Endodermal cell (in vitro differentiated cells): Measurements from ENCODE around the gene OBSCN. TPM values are rescaled to one million over a fixed set of nuclear protein-coding genes. Genes with fewer than 3 reads are reported as not detected.

ENCODE experiments used
- DNase-seq: peaks from one replicate; pipeline ENCODE4 v3.0.0-alpha.2; 2017
- H3K27ac ChIP-seq: 2 replicates; pipeline ENCODE4 v1.5.1; 2013; ENCODE audit warnings: mild to moderate bottlenecking, low read depth, low read length, moderate library complexity
- H3K27me3 ChIP-seq: 2 replicates; pipeline ENCODE4 v1.6.1; 2013; ENCODE audit warnings: mild to moderate bottlenecking, low read length, moderate library complexity; ENCODE audit not compliant: insufficient read depth, control insufficient read depth, poor library complexity, severe bottlenecking
- H3K36me3 ChIP-seq: 2 replicates; pipeline ENCODE4 v1.7.0; 2013; ENCODE audit warnings: mild to moderate bottlenecking, low read length, moderate library complexity; ENCODE audit not compliant: control insufficient read depth, insufficient read depth
- H3K4me1 ChIP-seq: one replicate; pipeline ENCODE4 v1.7.0; 2013; ENCODE audit warnings: low read length; ENCODE audit not compliant: control insufficient read depth, insufficient read depth
- H3K4me3 ChIP-seq: 2 replicates; pipeline ENCODE4 v1.5.1; 2013; ENCODE audit warnings: mild to moderate bottlenecking, low read length, moderate library complexity
- H3K9ac ChIP-seq: 2 replicates; pipeline ENCODE4 v1.6.1; 2013; ENCODE audit warnings: mild to moderate bottlenecking, low read length, moderate library complexity; ENCODE audit not compliant: poor library complexity, severe bottlenecking; ENCODE audit errors: extremely low read depth
- H3K9me3 ChIP-seq: 2 replicates; pipeline ENCODE4 v1.6.1; 2013; ENCODE audit warnings: mild to moderate bottlenecking, low read length, moderate library complexity; ENCODE audit not compliant: control insufficient read depth
- H3K27ac Mint-ChIP-seq: 2 replicates; pipeline ENCODE4 v1.8.0; 2020; ENCODE audit warnings: mixed read lengths
- H3K27me3 Mint-ChIP-seq: 2 replicates; pipeline ENCODE4 v1.8.0; 2021; ENCODE audit warnings: mild to moderate bottlenecking, mixed read lengths; ENCODE audit not compliant: insufficient read depth
- H3K36me3 Mint-ChIP-seq: 2 replicates; pipeline ENCODE4 v1.8.0; 2020; ENCODE audit warnings: low read depth, mixed read lengths
- H3K4me1 Mint-ChIP-seq: 2 replicates; pipeline ENCODE4 v1.8.0; 2020; ENCODE audit warnings: mixed read lengths
- H3K4me3 Mint-ChIP-seq: 2 replicates; pipeline ENCODE4 v1.8.0; 2020; ENCODE audit warnings: mild to moderate bottlenecking, moderate library complexity, mixed read lengths
- H3K9me3 Mint-ChIP-seq: 2 replicates; pipeline ENCODE4 v1.8.0; 2020; ENCODE audit warnings: mild to moderate bottlenecking, mixed read lengths
- CTCF ChIP-seq: fragments of 200-600 bp; sonication (generic); conservative IDR thresholded peaks from 2 replicates; pipeline ENCODE4 v1.5.0; 2021; ENCODE audit warnings: antibody characterized with exemption, mild to moderate bottlenecking
- WGBS, 2 experiments: methylation state at CpG; one replicate each; pipeline versions ENCODE4 v1.1.5 to v1.1.7; 2013; ENCODE audit warnings: missing lambda C conversion rate in 2 of 2, mixed read lengths in 1 of 2; ENCODE audit not compliant: insufficient coverage in 1 of 2, insufficient read length in 1 of 2; 5-methylcytosine and 5-hydroxymethylcytosine counted together
- total RNA-seq, 2 donors: library from RNA; stranded (reverse); fragmentation: NEBNext Ultra II Directional in 1 of 2; extraction: Animal tissue kit (Norgen Biotek cat#: 25700) in 1 of 2; gene quantifications; 2 replicates in 1 of 2; 3 replicates in 1 of 2; pipeline ENCODE4 v1.2.1, GENCODE V29; 2021

OBSCN gene
- total RNA-seq, 2 donors from 2014 or later, result 53.7 to 68.9 TPM

GRCh38 chr1:228317891-228318810, 110.3 kb downstream of the OBSCN start:
- H3K4me3 ChIP-seq, result no peak overlapping the region
- no peaks in the 10 kb centered on the region for H3K27me3 ChIP-seq
- peaks cover 24% of the 10 kb centered on the region for H3K36me3 Mint-ChIP-seq
- no peak overlapping the region for H3K4me3 Mint-ChIP-seq
- no peak overlapping the region for H3K9ac ChIP-seq
- H3K27ac ChIP-seq, result no peak overlapping the region
- no peak overlapping the region for H3K27ac Mint-ChIP-seq
- H3K4me1 ChIP-seq, result no peaks in the 10 kb centered on the region
- 93 to 99% methylated on average over 8 to 16 of the region's 16 CpGs for WGBS, 2 experiments
- no peaks in the 10 kb centered on the region for H3K27me3 Mint-ChIP-seq
- no peak for DNase-seq
- peaks cover 28% of the 10 kb centered on the region for H3K36me3 ChIP-seq
- TF ChIP-seq CTCF, result no peak
- no peaks in the 10 kb centered on the region for H3K4me1 Mint-ChIP-seq
- H3K9me3 Mint-ChIP-seq, result no peaks in the 10 kb centered on the region
- H3K9me3 ChIP-seq, result peaks cover under 1% of the 10 kb centered on the region

DNA sequence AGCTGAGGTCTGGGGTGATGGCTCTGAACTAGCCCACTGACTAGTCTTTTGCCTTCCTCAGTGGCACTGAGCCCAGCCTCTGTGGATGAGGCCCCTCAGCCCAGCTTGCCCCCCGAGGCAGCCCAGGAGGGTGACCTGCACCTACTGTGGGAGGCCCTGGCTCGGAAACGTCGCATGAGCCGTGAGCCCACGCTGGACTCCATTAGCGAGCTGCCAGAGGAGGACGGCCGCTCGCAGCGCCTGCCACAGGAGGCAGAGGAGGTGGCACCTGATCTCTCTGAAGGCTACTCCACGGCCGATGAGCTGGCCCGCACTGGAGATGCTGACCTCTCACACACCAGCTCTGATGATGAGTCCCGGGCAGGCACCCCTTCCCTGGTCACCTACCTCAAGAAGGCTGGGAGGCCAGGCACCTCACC, 111.0 kb downstream of the OBSCN start:
- Mint-ChIP-seq H3K4me3 (no peak overlapping the region), H3K27ac (no peak overlapping the region), H3K9me3 (no peaks in the 10 kb centered on the region), H3K4me1 (no peaks in the 10 kb centered on the region), H3K27me3 (no peaks in the 10 kb centered on the region), H3K36me3 (peaks cover 31% of the 10 kb centered on the region)
- no peaks in the 10 kb centered on the region for H3K9me3 ChIP-seq
- H3K4me1 ChIP-seq, result no peaks in the 10 kb centered on the region
- H3K27ac ChIP-seq, result no peak overlapping the region
- 92 to 98% methylated on average over 8 to 15 of the region's 15 CpGs for WGBS, 2 experiments
- H3K27me3 ChIP-seq, result no peaks in the 10 kb centered on the region
- no peak for TF ChIP-seq CTCF
- H3K36me3 ChIP-seq, result peaks cover 28% of the 10 kb centered on the region
- DNase-seq, result peak; percentile 28
- H3K9ac ChIP-seq, result no peak overlapping the region
- H3K4me3 ChIP-seq, result no peak overlapping the region

DNA sequence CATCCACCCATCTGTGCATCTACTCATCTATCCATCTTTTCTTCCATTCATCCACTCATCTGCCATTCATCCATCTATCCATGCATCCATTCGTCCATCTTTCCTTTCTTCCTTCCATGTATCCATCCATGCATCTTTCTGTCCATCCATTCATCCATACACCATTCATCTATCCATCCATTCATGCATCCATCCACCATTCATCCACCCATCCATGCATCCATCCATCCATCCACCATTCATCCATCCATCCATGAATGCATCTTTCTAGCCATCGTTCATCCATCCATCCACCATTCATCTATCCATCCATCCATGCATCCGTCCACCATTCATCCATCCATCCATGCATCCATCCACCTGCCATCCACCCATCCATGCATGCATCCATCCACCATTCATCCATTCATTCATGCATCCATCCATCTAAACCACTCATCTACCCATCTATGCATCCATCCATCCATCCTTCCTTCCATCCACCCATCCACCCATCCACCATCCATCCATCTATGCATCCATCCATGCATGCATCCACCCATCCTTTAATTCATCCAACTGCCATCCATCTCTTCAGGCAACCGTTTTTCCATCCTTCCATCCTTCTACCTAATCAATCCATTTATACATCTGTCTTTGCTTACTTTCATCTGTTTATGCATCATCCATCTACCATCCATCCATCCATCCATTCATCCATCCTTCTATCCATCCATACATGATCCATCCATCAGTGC, 111.7 kb downstream of the OBSCN start:
- no peak for DNase-seq
- H3K4me3 ChIP-seq, result no peak overlapping the region
- no peak overlapping the region for H3K9ac ChIP-seq
- no peak for TF ChIP-seq CTCF
- H3K27me3 Mint-ChIP-seq, result no peaks in the 10 kb centered on the region
- WGBS, 2 experiments, result 86 to 87% methylated on average over 4 of the region's 4 CpGs
- peaks cover 38% of the 10 kb centered on the region for H3K36me3 Mint-ChIP-seq
- H3K9me3 Mint-ChIP-seq, result peaks cover 2% of the 10 kb centered on the region
- no peaks in the 10 kb centered on the region for H3K4me1 ChIP-seq
- H3K4me3 Mint-ChIP-seq, result no peak overlapping the region
- H3K27me3 ChIP-seq, result no peaks in the 10 kb centered on the region
- H3K27ac ChIP-seq, result no peak overlapping the region
- peaks cover 29% of the 10 kb centered on the region for H3K36me3 ChIP-seq
- no peaks in the 10 kb centered on the region for H3K4me1 Mint-ChIP-seq
- no peak overlapping the region for H3K27ac Mint-ChIP-seq
- H3K9me3 ChIP-seq, result no peaks in the 10 kb centered on the region
